ENCODE measurements around the gene ARID4B. TPM values are rescaled to one million over a fixed set of nuclear protein-coding genes. Genes with fewer than 3 reads are reported as not detected.

Gene ARID4B
- total and polyA plus RNA-seq, 2 of the 13 experiments (the other 11 are each of a cell fraction or from before 2014, with no cell fraction given): 9.7 to 24.6 TPM

DNA sequence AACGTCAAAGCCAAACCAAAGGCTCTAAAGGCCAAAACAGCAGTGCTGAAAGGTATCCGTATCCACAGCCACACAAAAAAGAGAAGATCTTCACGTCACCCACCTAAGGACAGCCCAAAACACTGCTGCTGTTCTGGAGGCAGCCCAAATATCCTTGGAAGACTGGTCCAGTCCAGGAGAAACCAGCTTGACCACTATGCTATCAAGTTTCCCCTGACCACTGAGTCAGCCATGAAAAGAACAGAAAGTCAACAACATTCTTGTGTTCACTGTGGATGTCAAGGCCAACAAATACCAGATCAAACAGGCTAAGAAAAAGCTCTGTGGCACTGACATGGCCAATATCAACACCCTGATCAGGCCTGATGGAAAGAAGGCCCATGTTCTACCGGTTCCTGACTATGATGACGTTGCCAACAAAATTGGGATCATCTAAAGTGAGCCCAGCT, 32.1 kb downstream of the ARID4B start (continued):
- TF ChIP-seq, protein P1, sequence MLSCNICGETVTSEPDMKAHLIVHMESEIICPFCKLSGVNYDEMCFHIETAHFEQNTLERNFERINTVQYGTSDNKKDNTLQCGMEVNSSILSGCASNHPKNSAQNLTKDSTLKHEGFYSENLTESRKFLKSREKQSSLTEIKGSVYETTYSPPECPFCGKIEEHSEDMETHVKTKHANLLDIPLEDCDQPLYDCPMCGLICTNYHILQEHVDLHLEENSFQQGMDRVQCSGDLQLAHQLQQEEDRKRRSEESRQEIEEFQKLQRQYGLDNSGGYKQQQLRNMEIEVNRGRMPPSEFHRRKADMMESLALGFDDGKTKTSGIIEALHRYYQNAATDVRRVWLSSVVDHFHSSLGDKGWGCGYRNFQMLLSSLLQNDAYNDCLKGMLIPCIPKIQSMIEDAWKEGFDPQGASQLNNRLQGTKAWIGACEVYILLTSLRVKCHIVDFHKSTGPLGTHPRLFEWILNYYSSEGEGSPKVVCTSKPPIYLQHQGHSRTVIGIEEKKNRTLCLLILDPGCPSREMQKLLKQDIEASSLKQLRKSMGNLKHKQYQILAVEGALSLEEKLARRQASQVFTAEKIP (CRISPR knock-in tag; IDR thresholded peaks at IDR 0.05; ENCODE audit: borderline replicate concordance): no peak
- no peak for TF ChIP-seq ZNF674 (CRISPR knock-in tag; IDR thresholded peaks at IDR 0.05; ENCODE audit: low read depth)
- TF ChIP-seq SIX1 (CRISPR knock-in tag; IDR thresholded peaks at IDR 0.05; ENCODE audit: borderline replicate concordance): peak; percentile 100
- TF ChIP-seq FOXJ3 (CRISPR knock-in tag; IDR thresholded peaks at IDR 0.05; ENCODE audit: borderline replicate concordance): peak; percentile 81; the same call in 1 of the 2 replicates
- TF ChIP-seq ZBTB7A (CRISPR knock-in tag; IDR thresholded peaks at IDR 0.05): no peak
- TF ChIP-seq ZNF20 (CRISPR knock-in tag; IDR thresholded peaks at IDR 0.05): no peak
- no peak for TF ChIP-seq ZNF460 (CRISPR knock-in tag; IDR thresholded peaks at IDR 0.05; ENCODE audit: borderline replicate concordance)
- TF ChIP-seq, protein P2, sequence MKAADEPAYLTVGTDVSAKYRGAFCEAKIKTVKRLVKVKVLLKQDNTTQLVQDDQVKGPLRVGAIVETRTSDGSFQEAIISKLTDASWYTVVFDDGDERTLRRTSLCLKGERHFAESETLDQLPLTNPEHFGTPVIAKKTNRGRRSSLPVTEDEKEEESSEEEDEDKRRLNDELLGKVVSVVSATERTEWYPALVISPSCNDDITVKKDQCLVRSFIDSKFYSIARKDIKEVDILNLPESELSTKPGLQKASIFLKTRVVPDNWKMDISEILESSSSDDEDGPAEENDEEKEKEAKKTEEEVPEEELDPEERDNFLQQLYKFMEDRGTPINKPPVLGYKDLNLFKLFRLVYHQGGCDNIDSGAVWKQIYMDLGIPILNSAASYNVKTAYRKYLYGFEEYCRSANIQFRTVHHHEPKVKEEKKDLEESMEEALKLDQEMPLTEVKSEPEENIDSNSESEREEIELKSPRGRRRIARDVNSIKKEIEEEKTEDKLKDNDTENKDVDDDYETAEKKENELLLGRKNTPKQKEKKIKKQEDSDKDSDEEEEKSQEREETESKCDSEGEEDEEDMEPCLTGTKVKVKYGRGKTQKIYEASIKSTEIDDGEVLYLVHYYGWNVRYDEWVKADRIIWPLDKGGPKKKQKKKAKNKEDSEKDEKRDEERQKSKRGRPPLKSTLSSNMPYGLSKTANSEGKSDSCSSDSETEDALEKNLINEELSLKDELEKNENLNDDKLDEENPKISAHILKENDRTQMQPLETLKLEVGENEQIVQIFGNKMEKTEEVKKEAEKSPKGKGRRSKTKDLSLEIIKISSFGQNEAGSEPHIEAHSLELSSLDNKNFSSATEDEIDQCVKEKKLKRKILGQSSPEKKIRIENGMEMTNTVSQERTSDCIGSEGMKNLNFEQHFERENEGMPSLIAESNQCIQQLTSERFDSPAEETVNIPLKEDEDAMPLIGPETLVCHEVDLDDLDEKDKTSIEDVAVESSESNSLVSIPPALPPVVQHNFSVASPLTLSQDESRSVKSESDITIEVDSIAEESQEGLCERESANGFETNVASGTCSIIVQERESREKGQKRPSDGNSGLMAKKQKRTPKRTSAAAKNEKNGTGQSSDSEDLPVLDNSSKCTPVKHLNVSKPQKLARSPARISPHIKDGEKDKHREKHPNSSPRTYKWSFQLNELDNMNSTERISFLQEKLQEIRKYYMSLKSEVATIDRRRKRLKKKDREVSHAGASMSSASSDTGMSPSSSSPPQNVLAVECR (CRISPR knock-in tag; IDR thresholded peaks at IDR 0.05; ENCODE audit: borderline replicate concordance): peak; percentile 45; the same call in 1 of the 2 replicates
- no peak for TF ChIP-seq ZSCAN20 (CRISPR knock-in tag; IDR thresholded peaks at IDR 0.05; ENCODE audit: borderline replicate concordance)
- no peak for TF ChIP-seq ZNF672 (CRISPR knock-in tag; IDR thresholded peaks at IDR 0.05)
- peak; percentile 75 for TF ChIP-seq CREB1 (IDR thresholded peaks at IDR 0.05)
- TF ChIP-seq CREB1 (CRISPR knock-in tag; IDR thresholded peaks at IDR 0.05): peak; percentile 83
- TF ChIP-seq, protein P3, sequence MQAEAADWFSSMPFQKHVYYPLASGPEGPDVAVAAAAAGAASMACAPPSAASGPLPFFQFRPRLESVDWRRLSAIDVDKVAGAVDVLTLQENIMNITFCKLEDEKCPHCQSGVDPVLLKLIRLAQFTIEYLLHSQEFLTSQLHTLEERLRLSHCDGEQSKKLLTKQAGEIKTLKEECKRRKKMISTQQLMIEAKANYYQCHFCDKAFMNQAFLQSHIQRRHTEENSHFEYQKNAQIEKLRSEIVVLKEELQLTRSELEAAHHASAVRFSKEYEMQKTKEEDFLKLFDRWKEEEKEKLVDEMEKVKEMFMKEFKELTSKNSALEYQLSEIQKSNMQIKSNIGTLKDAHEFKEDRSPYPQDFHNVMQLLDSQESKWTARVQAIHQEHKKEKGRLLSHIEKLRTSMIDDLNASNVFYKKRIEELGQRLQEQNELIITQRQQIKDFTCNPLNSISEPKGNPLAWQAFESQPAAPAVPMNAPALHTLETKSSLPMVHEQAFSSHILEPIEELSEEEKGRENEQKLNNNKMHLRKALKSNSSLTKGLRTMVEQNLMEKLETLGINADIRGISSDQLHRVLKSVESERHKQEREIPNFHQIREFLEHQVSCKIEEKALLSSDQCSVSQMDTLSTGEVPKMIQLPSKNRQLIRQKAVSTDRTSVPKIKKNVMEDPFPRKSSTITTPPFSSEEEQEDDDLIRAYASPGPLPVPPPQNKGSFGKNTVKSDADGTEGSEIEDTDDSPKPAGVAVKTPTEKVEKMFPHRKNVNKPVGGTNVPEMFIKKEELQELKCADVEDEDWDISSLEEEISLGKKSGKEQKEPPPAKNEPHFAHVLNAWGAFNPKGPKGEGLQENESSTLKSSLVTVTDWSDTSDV (CRISPR knock-in tag; IDR thresholded peaks at IDR 0.05): no peak
- TF ChIP-seq SRF (IDR thresholded peaks at IDR 0.05; ENCODE audit: low read depth, low read length): no peak
- TF ChIP-seq, protein P4, sequence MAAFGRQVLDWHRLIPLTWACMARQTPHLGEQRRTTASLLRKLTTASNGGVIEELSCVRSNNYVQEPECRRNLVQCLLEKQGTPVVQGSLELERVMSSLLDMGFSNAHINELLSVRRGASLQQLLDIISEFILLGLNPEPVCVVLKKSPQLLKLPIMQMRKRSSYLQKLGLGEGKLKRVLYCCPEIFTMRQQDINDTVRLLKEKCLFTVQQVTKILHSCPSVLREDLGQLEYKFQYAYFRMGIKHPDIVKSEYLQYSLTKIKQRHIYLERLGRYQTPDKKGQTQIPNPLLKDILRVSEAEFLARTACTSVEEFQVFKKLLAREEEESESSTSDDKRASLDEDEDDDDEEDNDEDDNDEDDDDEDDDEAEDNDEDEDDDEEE (CRISPR knock-in tag; IDR thresholded peaks at IDR 0.05): no peak
- no peak for TF ChIP-seq NAIF1 (CRISPR knock-in tag; IDR thresholded peaks at IDR 0.05; ENCODE audit: borderline replicate concordance)
- no peak for TF ChIP-seq ARNT (IDR thresholded peaks at IDR 0.05)
- no peak for TF ChIP-seq ZNF432 (CRISPR knock-in tag; IDR thresholded peaks at IDR 0.05; ENCODE audit: borderline replicate concordance)
- TF ChIP-seq, protein P5, sequence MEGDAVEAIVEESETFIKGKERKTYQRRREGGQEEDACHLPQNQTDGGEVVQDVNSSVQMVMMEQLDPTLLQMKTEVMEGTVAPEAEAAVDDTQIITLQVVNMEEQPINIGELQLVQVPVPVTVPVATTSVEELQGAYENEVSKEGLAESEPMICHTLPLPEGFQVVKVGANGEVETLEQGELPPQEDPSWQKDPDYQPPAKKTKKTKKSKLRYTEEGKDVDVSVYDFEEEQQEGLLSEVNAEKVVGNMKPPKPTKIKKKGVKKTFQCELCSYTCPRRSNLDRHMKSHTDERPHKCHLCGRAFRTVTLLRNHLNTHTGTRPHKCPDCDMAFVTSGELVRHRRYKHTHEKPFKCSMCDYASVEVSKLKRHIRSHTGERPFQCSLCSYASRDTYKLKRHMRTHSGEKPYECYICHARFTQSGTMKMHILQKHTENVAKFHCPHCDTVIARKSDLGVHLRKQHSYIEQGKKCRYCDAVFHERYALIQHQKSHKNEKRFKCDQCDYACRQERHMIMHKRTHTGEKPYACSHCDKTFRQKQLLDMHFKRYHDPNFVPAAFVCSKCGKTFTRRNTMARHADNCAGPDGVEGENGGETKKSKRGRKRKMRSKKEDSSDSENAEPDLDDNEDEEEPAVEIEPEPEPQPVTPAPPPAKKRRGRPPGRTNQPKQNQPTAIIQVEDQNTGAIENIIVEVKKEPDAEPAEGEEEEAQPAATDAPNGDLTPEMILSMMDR (CRISPR knock-in tag; IDR thresholded peaks at IDR 0.05): no peak
- no peak for TF ChIP-seq MATR3 (CRISPR knock-in tag; IDR thresholded peaks at IDR 0.05)

Measured in HepG2 (cell line).